Activated effector memory CD4-positive, alpha-beta T cell treated with Interleukin-2 at 50 U/mL for 16 hours (primary cell): ENCODE measurements around the gene IL11.
"Not testable (repeated sequence)": the region's sequence is repeated elsewhere in the genome, so short reads cannot be mapped to it uniquely, and the experiment has no call there.

ENCODE experiments used
- DNase-seq: peaks from one replicate; pipeline ENCODE4 v3.0.0-alpha.2; 2020

Gene IL11

GRCh38 chr19:55348317-55349034, 21.8 kb downstream of the IL11 start:
- no peak for DNase-seq

DNA sequence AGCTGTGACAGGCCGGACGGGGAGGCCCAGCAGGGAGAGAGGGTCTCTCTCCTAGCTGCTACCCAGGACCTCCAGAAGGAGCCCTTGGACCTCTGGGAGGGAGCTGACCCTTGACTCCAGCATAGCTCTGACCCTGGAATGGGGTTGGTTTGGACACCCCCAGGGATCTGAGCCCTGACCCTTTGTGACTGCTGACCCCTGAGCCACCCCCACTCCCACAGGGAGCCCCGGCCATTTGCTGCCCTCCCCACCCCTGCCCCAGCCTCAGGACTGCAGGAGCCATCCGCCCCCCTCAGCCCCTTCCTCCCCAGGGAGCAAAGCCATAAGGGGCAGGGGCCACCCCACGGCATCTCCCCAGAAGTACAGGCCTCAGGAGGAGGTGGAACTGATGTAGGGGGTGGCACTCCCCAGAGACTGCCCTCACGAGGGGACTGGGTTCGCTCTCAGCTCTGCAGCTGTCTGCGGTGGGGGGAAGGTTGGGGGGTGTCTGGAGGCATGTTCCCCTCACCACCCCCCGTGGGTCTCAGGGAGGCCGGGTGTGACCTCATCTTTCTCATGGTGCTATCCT, 22.7 kb downstream of the IL11 start:
- no peak for DNase-seq

DNA sequence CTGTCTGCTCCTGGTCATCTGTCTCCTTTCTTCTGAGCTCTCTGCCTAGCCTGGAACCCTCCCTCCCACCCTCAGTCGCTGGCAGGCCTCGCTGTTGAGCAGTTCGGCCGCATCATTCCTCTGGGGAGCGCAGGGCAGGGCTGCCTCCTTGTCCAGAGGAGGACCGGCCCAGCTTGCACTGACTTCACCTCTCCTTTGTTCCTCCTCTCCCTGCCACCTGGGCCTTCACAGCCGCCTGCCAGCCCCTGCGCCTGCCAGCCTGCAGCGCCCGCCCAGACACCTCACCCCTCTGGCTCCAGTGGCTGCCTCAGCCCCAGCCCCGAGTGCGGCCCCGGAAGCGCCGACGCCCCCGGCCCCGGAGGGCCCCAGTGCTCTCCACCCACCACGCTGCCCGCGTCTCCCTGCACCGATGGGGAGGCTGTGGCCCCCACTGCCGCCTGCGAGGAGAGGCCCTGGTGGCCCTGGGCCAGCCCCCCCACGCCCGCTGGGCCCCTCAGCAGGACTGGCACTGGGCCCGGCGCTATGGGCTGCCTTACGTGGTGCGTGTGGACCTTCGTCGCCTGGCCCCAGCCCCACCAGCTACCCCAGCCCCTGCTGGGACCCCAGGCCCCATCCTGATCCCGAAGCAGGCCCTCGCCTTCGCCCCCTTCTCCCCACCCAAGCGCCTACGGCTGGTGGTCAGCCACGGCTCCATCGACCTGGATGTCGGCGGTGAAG, 23.4 kb downstream of the IL11 start:
- DNase-seq = no peak

- DNase-seq = no peak
These were observed 24.2 kb downstream of the IL11 start for GRCh38 chr19:55345818-55346724.

DNA sequence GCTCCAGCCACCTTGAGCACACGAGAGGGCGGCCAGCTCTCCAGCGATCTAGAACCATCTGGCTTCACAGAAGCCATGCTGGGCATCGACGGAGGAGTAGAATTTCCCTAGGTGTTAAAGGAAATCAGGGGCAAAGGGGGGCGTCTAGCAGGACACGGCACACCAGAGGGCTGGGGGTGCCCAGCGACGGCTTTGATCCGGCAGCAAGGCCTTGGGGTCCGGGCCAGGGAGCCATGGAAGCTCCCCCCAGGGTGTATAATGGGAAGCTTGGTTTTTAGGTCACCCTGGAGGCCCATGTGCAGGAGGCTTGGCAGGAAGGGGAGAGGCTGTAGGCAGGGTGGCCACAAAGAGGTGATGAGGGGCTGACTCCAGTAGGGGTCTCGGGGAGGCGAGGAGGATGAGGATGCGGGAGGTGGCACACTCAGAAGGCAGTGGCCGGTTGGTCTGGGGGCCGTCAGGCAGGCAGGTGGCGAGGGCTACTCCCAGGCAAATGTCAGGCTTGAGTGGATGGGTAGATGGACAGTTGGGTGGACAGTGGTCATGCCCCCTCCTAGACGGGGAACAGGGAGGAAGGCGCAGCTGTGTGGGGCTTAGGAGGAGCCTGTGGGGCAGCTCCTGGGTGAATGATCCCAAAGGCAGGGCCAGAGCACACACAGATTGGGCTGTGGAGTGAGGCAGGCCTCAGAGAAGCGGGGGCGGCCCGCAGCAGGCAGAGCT, 25.0 kb downstream of the IL11 start:
- no peak for DNase-seq

GRCh38 chr19:55344444-55344843, 25.8 kb downstream of the IL11 start:
- DNase-seq = no peak

- no peak for DNase-seq
These were observed 28.4 kb downstream of the IL11 start for GRCh38 chr19:55341595-55342531.

- peak; percentile 15 for DNase-seq
These were observed 29.1 kb downstream of the IL11 start for GRCh38 chr19:55341171-55341588.

GRCh38 chr19:55340784-55341147, 29.5 kb downstream of the IL11 start:
- no peak for DNase-seq

- no peak for DNase-seq
These were observed 30.1 kb downstream of the IL11 start for GRCh38 chr19:55339889-55340783.

DNA sequence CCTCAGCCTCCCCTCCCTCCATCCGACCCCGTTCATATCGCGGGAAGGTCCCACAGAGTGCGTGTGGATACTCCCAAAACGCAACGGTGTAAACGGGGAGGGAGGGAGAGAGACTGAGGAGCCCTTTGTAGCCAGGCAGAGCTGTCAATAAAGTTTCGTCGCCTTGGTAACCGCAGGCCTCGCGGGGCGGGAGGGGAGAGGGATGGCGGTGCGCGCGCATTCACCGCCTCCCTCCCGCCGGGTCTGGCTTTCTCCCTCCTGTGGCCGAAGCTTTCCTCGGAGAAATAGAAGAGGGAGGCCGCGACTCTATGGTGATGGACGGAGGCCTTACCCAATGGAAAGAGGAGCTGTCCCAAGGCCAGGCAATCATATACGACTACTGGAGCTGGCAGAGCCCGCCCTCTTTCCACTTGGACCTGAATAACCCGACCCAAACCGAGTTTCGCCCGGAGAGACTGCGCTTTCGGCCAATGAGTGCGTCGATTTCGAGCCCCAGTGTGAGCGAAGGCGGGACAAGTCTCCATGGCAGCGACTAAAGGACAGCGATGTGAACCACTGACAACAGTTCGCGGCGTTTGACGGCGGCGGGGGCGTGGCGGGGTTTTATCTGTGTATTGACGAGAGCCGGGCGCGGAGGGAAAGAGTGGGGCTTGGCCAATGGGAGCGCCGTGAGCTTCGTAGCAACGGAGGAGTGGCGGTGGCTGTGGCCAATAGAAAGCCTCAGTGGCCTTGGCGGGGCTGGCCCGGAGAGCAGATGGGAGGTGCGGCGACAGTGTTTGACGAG, 31.0 kb downstream of the IL11 start, which contains the start of gene KMT5C:
Gene KMT5C, plus strand, starts transcription at position 772 of the 784 bp plus-strand sequence. CDS start 2,061 bp downstream, outside the sequence.
- DNase-seq = peak; percentile 100

DNA sequence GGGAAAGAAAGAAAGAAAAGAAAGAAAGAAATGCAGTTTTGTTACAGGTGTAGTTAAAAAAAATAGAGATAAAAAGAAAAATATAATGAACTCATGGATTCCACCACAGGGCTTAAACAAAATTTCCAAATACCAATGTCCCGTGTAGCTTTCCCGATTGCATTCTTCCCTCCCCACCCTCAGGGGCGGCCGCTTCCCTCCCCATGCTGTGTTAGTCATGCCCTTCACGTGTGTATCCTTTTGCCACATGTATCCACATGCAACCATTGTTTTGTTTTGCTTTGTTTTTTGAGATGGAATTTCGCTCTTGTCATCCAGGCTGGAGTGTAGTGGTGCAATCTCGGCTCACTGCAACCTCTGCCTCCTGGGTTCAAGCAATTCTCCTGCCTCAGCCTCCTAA, 34.2 kb downstream of the IL11 start:
- no peak for DNase-seq

- DNase-seq = no peak
These were observed 36.4 kb downstream of the IL11 start for GRCh38 chr19:55333870-55334269.

DNA sequence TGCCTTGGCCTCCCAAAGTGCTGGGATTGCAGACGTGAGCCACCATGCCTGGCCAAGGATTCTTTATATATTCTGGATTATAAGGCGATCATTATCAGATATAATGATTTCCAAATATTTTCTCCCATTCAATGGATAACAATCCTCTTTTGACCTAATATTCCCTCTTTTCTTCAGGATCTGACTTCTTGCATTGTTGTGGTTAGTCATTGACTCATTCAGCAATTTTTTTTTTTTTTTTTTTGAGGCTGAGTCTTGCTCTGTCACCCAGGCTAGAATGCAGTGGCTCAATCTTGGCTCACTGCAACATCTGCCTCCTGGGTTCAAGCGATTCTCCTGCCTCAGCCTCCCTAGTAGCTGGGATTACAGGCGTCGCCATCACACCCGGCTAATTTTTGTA, 40.5 kb downstream of the IL11 start:
- not testable (repeated sequence) for DNase-seq

DNA sequence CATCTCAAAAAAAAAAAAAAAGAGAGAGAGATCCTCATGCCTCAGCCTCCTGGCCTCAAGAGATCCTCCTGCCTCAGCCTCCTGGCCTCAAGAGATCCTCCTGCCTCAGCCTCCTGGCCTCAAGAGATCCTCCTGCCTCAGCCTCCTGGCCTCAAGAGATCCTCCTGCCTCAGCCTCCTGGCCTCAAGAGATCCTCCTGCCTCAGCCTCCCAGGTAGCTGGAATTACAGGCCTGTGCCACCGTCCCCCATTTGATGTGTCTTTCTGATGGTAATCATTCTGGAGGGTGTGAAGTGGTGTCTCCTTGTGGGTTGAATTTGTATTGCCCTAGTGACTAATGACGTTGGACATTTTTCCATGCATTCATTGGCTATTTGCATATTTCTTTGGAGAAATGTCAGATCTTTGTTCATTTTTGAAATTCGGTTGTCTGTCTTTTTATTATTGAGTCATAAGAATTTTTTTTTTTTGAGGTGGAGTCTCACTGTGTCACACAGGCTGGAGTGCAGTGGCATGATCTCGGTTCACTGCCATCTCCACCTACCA, 41.4 kb downstream of the IL11 start:
- DNase-seq = not testable (repeated sequence)

GRCh38 chr19:55325172-55325571, 45.1 kb downstream of the IL11 start, which contains the start of gene TMEM150B:
Gene TMEM150B, minus strand, starts transcription at chr19:55325341. Its CDS starts 4,305 bp downstream, at chr19:55321036.
- DNase-seq = no peak

DNA sequence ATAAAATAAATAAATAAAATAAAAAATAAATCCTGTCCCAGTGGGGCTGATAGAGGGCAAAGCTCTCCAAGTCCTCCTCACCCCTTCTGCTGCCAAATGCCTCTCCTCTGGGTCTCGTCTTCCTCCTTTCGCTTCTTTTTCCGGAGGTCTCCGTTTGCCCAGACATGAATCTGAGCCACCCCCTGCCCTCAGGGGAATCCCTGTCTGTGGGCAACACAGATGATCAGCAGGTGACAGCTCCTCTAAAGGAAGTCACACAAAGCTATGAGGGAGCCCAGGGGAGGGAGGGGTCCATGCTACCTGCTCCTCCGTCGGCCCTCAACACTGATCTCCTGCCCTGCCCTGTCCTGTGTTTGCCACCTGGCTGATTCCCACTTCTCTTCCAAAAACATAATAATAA, 45.6 kb downstream of the IL11 start:
- DNase-seq = no peak

GRCh38 chr19:55322204-55322885, 47.9 kb downstream of the IL11 start:
- no peak for DNase-seq
